ENCODE data around the gene RAPGEF3.

Gene RAPGEF3

DNA sequence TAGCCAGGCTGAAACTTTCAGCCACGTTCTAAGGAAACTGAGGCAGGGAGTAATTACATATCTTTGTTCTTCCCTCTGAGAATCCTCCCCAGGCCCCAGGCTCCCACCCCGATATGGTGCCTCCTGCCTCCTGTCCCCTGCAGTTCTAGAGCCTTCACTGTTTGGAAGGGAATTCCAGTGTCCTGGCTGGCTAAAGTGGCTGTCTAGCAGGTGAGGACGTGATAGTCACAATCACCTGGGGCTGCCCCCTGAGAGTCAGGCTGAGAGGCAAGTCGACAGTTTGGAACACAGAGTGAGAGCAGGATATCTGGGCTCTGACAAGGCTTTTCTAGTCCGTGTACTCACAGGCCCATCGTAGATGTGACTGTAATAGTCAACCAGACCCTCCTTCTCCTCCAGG, 46.5 kb downstream of the RAPGEF3 start:
- no peak for TF ChIP-seq PATZ1 (CRISPR knock-in tag; IDR thresholded peaks at IDR 0.05; ENCODE audit: borderline replicate concordance)
- TF ChIP-seq ARNTL (CRISPR knock-in tag; IDR thresholded peaks at IDR 0.05; ENCODE audit: borderline replicate concordance, low read depth): no peak
- no peak for TF ChIP-seq CSDC2 (CRISPR knock-in tag; IDR thresholded peaks at IDR 0.05)
- TF ChIP-seq RARB (CRISPR knock-in tag; IDR thresholded peaks at IDR 0.05): no peak
- no peak for TF ChIP-seq ZNF70 (CRISPR knock-in tag; IDR thresholded peaks at IDR 0.05)
- TF ChIP-seq, protein P1, sequence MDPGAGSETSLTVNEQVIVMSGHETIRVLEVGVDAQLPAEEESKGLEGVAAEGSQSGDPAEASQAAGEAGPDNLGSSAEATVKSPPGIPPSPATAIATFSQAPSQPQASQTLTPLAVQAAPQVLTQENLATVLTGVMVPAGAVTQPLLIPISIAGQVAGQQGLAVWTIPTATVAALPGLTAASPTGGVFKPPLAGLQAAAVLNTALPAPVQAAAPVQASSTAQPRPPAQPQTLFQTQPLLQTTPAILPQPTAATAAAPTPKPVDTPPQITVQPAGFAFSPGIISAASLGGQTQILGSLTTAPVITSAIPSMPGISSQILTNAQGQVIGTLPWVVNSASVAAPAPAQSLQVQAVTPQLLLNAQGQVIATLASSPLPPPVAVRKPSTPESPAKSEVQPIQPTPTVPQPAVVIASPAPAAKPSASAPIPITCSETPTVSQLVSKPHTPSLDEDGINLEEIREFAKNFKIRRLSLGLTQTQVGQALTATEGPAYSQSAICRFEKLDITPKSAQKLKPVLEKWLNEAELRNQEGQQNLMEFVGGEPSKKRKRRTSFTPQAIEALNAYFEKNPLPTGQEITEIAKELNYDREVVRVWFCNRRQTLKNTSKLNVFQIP (CRISPR knock-in tag; IDR thresholded peaks at IDR 0.05; ENCODE audit: borderline replicate concordance, low read depth): no peak
- TF ChIP-seq ZFP30 (CRISPR knock-in tag; IDR thresholded peaks at IDR 0.05): no peak
- TF ChIP-seq ZNF565 (CRISPR knock-in tag; conservative IDR thresholded peaks at IDR 0.05; ENCODE audit: low read depth): no peak
- TF ChIP-seq ZC3H10 (CRISPR knock-in tag; IDR thresholded peaks at IDR 0.05): no peak
- no peak for TF ChIP-seq TSHZ2 (CRISPR knock-in tag; IDR thresholded peaks at IDR 0.05)
- TF ChIP-seq PPARA (CRISPR knock-in tag; IDR thresholded peaks at IDR 0.05; ENCODE audit: borderline replicate concordance): no peak
- TF ChIP-seq SNAI2 (CRISPR knock-in tag; IDR thresholded peaks at IDR 0.05): no peak
- no peak for TF ChIP-seq ESRRG (CRISPR knock-in tag; IDR thresholded peaks at IDR 0.05)
- TF ChIP-seq CREB5 (CRISPR knock-in tag; IDR thresholded peaks at IDR 0.05; ENCODE audit: low read depth): no peak
- no peak for TF ChIP-seq CSRNP3 (CRISPR knock-in tag; IDR thresholded peaks at IDR 0.05)
- TF ChIP-seq ISL1 (CRISPR knock-in tag; IDR thresholded peaks at IDR 0.05): no peak
- ATAC-seq: no peak

- TF ChIP-seq ZNF8 (CRISPR knock-in tag; IDR thresholded peaks at IDR 0.05): no peak
- TF ChIP-seq CREB5 (CRISPR knock-in tag; IDR thresholded peaks at IDR 0.05; ENCODE audit: low read depth): no peak
- TF ChIP-seq ISL1 (CRISPR knock-in tag; IDR thresholded peaks at IDR 0.05): no peak
- no peak for TF ChIP-seq PATZ1 (CRISPR knock-in tag; IDR thresholded peaks at IDR 0.05; ENCODE audit: borderline replicate concordance)
- no peak for TF ChIP-seq ZC3H10 (CRISPR knock-in tag; IDR thresholded peaks at IDR 0.05)
- no peak for TF ChIP-seq ZNF70 (CRISPR knock-in tag; IDR thresholded peaks at IDR 0.05)
- no peak for TF ChIP-seq CSRNP3 (CRISPR knock-in tag; IDR thresholded peaks at IDR 0.05)
- TF ChIP-seq GLIS3 (CRISPR knock-in tag; IDR thresholded peaks at IDR 0.05): no peak
- no peak for TF ChIP-seq BACH2 (CRISPR knock-in tag; IDR thresholded peaks at IDR 0.05; ENCODE audit: borderline replicate concordance)
- no peak for TF ChIP-seq SNAI2 (CRISPR knock-in tag; IDR thresholded peaks at IDR 0.05)
- TF ChIP-seq PPARA (CRISPR knock-in tag; IDR thresholded peaks at IDR 0.05; ENCODE audit: borderline replicate concordance): no peak
- TF ChIP-seq ESRRG (CRISPR knock-in tag; IDR thresholded peaks at IDR 0.05): no peak
- TF ChIP-seq OSR1 (CRISPR knock-in tag; IDR thresholded peaks at IDR 0.05): no peak
- no peak for ATAC-seq
These were observed 47.2 kb downstream of the RAPGEF3 start for GRCh38 chr12:47711448-47711847.
